Fibroblast of lung (primary cell): ENCODE measurements around the gene MRPL51.

Source experiments
- CTCF ChIP-seq, 2 donors: IDR thresholded peaks in 1 of 2; conservative IDR thresholded peaks in 1 of 2; 1 replicate in 1 of 2; 2 replicates in 1 of 2; pipeline ENCODE4 v1.5.1; 2011 to 2012; ENCODE audit warnings: low read length in 2 of 2, control low read depth in 1 of 2, inconsistent platforms in 1 of 2, low read depth in 1 of 2, mild to moderate bottlenecking in 1 of 2
- EZH2 ChIP-seq: IDR thresholded peaks from 2 replicates; pipeline ENCODE4 v1.5.1; 2012; ENCODE audit warnings: low read length, control low read depth, mild to moderate bottlenecking; ENCODE audit errors: missing control alignments

GRCh38 chr12:6452245-6452943, 40.7 kb downstream of the MRPL51 start:
- TF ChIP-seq CTCF (conservative IDR thresholded peaks at IDR 0.05 in 1 of 2, IDR thresholded peaks at IDR 0.05 in 1 of 2; ENCODE audit: low read depth in 1 of 2, low read length in 2 of 2) (no peak), EZH2 (no peak)
